GM12872 (cell line): ENCODE measurements around the gene HES3.
A peak's percentile ranks its signal among the peaks of the same experiment; 100 is the strongest.

Source experiments
- TF ChIP-seq, protein P1 (sequence below): IDR thresholded peaks from 3 replicates; pipeline ENCODE4 v1.5.1; 2011; ENCODE audit warnings: low read depth, mild to moderate bottlenecking, low read length, moderate library complexity; ENCODE audit not compliant: insufficient read depth

HES3 gene

DNA sequence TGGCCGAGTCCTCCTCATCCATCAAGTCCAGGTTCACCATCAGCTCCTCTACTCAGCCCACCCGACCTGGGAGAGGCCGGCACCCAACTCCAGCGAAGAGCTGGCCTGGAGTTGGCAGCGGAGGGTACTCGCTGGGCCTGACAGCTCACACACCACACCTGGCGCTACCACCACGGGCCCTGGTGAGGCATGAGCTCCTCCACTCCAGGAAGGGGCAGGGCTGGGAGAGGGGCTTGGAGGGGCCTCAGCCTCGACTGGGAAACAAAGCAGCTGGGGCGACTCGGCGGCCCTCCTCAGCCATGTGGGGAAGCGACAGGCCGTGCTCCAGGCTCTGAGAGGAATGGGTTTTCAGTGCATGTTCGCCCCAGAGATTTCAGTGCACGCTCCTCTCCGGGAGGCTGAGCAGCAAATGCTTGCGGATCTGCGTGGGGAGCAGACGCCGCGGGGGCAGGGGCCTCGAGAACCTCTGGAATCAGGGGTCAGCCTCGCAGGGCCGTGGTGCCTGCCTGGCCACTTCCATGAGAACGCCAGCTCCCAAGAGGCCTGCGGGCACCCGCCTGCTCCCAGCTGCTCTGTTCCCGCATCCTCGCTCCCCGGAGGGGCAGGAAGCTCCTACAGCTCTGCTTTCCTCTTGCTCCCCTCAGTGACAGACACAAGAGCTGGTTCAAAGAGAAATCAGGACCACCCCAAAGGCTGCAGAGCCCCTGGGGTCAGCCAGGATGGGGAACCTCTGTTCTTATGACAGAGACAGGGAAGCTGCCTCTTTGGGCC, 35.8 kb downstream of the HES3 start:
- TF ChIP-seq, protein P1, sequence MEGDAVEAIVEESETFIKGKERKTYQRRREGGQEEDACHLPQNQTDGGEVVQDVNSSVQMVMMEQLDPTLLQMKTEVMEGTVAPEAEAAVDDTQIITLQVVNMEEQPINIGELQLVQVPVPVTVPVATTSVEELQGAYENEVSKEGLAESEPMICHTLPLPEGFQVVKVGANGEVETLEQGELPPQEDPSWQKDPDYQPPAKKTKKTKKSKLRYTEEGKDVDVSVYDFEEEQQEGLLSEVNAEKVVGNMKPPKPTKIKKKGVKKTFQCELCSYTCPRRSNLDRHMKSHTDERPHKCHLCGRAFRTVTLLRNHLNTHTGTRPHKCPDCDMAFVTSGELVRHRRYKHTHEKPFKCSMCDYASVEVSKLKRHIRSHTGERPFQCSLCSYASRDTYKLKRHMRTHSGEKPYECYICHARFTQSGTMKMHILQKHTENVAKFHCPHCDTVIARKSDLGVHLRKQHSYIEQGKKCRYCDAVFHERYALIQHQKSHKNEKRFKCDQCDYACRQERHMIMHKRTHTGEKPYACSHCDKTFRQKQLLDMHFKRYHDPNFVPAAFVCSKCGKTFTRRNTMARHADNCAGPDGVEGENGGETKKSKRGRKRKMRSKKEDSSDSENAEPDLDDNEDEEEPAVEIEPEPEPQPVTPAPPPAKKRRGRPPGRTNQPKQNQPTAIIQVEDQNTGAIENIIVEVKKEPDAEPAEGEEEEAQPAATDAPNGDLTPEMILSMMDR: no peak

DNA sequence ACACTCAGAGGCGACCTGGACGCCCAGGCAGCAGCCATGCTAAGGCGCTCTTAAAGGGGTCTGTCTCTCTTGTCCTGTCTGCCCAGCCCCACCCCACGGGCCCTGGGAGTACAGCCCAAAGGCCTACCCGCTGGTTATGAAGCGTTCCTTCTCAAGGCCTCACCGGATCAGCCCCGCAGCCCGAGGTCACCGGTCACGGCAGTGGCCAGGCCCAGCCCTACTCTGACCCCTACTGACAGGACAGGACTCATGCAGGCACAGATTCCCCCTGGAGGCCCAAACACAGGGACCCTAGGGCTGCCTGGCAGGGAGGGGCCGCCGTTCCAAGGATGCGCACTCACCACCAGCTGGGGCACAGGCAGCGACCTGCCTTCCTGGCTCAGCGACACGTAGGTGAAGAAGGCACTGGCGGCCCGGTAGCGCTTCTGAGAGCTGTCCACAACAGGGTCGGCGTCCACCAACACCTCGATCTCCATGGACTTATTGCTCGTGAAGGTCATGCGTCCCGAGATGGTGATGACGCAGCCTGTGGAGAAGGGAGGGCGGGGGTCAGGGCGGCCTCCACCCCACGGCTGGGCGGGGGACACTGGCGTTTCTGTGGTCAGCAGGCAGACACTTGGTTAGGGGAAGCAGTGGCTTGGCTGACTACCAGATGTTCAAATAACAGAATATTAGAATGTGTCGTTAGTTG, 36.9 kb downstream of the HES3 start:
- TF ChIP-seq, protein P1: 0 out of 3 replicates have a peak, but pooled peaks have one; percentile 13

DNA sequence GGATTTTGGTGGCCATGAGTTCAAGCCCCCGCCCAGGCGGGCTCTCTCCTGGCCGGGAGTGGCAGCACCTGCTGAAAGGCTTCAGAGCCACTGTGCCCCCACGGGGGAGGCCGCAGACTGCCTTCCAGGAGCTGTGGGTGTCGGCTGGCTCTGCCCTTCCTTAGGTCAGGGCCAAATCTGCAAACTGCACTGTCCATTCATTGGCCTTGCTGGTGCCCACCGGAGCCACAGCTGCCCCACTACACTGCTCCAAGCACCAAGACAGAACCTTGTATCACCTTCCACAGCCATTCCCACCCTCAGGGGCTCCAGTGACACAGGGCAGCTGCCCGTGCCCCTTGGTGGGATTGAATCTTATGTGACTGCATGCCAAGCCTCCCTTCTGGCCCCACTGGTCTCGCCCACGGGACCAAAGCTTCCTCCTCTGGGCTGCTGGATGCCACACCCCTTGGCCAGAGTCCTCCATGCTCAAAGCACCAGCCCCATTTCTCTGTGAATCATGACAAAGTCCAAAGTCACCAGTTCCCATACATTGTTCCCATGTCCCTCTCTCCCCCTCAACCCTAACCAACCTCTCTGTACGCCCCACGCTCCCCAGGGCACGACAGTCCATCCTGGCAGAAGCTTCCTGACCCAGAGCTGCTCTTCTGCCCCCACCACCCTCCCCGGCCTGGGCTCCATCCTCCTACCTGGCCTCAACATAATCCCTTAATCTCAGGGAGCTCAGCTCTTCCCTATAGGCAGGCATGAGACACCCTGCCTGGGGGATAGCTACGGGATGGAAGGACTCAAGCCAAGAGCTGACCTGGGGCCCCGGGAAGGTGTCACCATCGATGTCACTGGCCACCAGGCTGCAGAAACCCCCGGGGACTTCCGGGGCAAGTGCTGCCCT, 37.8 kb downstream of the HES3 start:
- TF ChIP-seq, protein P1: no peak

DNA sequence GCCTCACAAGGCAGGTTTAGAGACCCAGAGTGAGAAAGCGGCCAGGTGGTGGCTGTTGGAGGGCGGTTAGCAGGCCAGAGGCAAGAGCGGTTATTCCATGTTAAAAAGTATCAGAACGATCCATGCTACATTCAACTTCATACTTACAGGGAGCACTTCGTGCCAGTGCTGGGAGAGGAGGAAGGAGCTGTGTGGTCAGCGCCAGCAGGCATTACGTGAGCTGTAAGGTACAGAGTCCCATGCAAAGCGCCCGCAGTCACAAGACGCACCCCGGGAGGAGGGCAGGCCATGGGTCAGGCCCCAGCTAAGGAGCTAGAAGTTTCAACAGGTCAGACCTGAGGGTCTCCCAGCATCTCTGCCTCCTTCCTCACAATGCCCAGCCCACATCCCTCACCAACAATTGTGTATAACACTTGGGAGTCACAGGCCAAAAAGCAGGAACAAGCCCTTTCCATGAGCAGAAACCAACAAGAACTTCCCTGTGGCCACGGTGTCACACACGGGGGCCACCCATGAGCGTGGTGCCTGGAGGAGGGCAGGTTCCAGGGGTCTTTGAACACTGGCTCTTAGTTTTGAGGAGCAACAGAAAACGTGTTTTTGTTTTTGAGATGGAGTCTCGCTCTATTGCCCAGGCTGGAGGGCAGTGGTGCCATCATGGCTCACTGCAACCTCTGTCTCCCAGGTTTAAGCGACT, 38.7 kb downstream of the HES3 start:
- TF ChIP-seq, protein P1: no peak

GRCh38 chr1:6285336-6285735, 41.4 kb downstream of the HES3 start:
- TF ChIP-seq, protein P1: no peak

DNA sequence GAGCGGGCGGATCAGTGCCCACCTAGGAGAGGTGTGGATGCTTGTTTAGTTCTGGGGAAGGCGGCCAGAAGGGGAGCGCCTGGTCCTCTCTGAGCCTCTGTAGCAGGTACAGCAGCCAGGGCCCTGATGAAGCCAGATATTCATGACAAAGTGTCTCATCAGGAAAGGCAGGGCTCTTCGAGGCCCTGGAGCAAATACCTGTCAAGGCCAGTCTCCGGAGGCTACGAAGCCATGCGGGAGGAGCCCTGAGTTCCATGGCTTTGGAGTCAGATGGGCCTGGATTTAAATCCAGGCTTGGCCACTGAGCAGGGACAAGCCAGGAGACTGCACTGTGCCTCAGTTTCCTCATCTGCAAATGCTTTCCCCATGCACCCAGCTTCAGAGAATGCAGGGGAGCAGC, 42.3 kb downstream of the HES3 start:
- TF ChIP-seq, protein P1: no peak

DNA sequence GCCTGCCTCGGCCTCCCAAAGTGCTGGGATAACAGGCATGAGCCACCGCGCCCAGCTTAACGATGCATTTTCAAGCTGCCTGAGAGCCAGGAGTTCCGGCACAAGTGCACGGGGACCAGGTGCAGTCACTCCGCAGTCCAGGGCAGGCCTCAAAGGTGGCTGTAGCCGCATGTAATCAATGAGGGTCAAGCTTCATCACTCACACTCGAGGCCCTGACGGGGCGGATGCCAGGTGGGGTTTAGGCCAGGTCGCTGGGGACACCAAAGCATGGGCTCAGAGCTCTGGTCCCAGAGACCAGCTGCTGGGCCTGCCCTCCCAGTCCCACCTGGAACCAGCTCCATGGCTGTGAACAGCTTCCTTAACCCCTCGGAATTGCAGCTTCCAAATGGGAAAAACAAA, 43.0 kb downstream of the HES3 start:
- TF ChIP-seq, protein P1: no peak
